K562 (cell line): ENCODE results near the gene EVI5. TPM values are rescaled to one million over a fixed set of nuclear protein-coding genes. Genes with fewer than 3 reads are reported as not detected.

ENCODE experiments used
- ADNP ChIP-seq: fragments of 200-800 bp; sonication (Bioruptor generic); IDR thresholded peaks from 2 replicates; pipeline ENCODE4 v1.6.1; 2016; ENCODE audit warnings: missing genetic modification characterization, missing compliant biosample characterization
- ARID3A ChIP-seq: IDR thresholded peaks from 2 replicates; pipeline ENCODE4 v1.6.1; 2012; ENCODE audit warnings: low read depth, low read length, improper control_type of control experiment, borderline replicate concordance
- CEBPG ChIP-seq, 3 experiments: fragments of 200-800 bp in 1 of 3; sonication (Bioruptor generic) in 1 of 3; sonication (generic) in 1 of 3; formaldehyde crosslinking in 1 of 3; IDR thresholded peaks in 2 of 3; conservative IDR thresholded peaks in 1 of 3; 2 replicates each; pipeline versions ENCODE4 v1.6.1 to v1.8.0; 2016 to 2022; ENCODE audit warnings: missing compliant biosample characterization in 2 of 3, missing genetic modification characterization in 2 of 3, mild to moderate bottlenecking in 1 of 3, missing genetic modification reagents in 1 of 3
- CUX1 ChIP-seq: fragments of 200-800 bp; sonication (Bioruptor generic); IDR thresholded peaks from 2 replicates; pipeline ENCODE4 v1.6.1; 2016; ENCODE audit warnings: missing genetic modification characterization, missing compliant biosample characterization
- DEAF1 ChIP-seq: fragments of 450-650 bp; formaldehyde crosslinking; IDR thresholded peaks from 2 replicates; pipeline ENCODE4 v1.4.0; 2020; ENCODE audit warnings: mild to moderate bottlenecking, moderate library complexity
- HIVEP1 ChIP-seq: fragments of 250-450 bp; sonication (Bioruptor Pico); IDR thresholded peaks from 2 replicates; pipeline ENCODE4 v1.4.0; 2020; ENCODE audit warnings: mild to moderate bottlenecking
- IRF2 ChIP-seq: sonication (generic); formaldehyde crosslinking; IDR thresholded peaks from 2 replicates; pipeline ENCODE4 v1.8.1; 2022; ENCODE audit warnings: mild to moderate bottlenecking, missing genetic modification reagents
- LCOR ChIP-seq: sonication (generic); formaldehyde crosslinking; IDR thresholded peaks from 2 replicates; pipeline ENCODE4 v1.8.0; 2022; ENCODE audit warnings: mild to moderate bottlenecking, missing genetic modification reagents
- MCM3 ChIP-seq: fragments of 450-650 bp; IDR thresholded peaks from 2 replicates; pipeline ENCODE4 v1.6.1; 2016
- MTA2 ChIP-seq: fragments of 450-650 bp; IDR thresholded peaks from 2 replicates; pipeline ENCODE4 v1.6.1; 2016; ENCODE audit warnings: low read depth
- NBN ChIP-seq: fragments of 450-650 bp; IDR thresholded peaks from 2 replicates; pipeline ENCODE4 v1.6.1; 2016; ENCODE audit warnings: low read depth, mild to moderate bottlenecking
- RNF219 ChIP-seq: fragments of 250-450 bp; sonication (Bioruptor Pico); IDR thresholded peaks from 2 replicates; pipeline ENCODE4 v1.5.0; 2022; ENCODE audit warnings: mild to moderate bottlenecking
- SRSF9 ChIP-seq: fragments of 200-400 bp; formaldehyde crosslinking; IDR thresholded peaks from 2 replicates; pipeline ENCODE4 v1.6.1; 2017; ENCODE audit warnings: low read depth, low read length, borderline replicate concordance
- ZEB2 ChIP-seq: fragments of 450-650 bp; IDR thresholded peaks from 2 replicates; pipeline ENCODE4 v1.6.1; 2016
- ZNF175 ChIP-seq: fragments of 200-800 bp; sonication (Bioruptor generic); IDR thresholded peaks from 2 replicates; pipeline ENCODE4 v1.6.1; 2016; ENCODE audit warnings: low read depth, mild to moderate bottlenecking, missing genetic modification characterization, missing compliant biosample characterization
- ZNF3 ChIP-seq: fragments of 250-450 bp; sonication (Bioruptor Pico); IDR thresholded peaks from 2 replicates; pipeline ENCODE4 v1.5.0; 2021; ENCODE audit warnings: mild to moderate bottlenecking, moderate library complexity
- ZNF436 ChIP-seq: fragments of 250-450, 450-650 bp; sonication (Bioruptor Pico); formaldehyde crosslinking; IDR thresholded peaks from 2 replicates; pipeline ENCODE4 v1.7.0; 2020; ENCODE audit warnings: mild to moderate bottlenecking
- ZNF785 ChIP-seq: fragments of 250-450 bp; sonication (Bioruptor Pico); IDR thresholded peaks from 2 replicates; pipeline ENCODE4 v1.4.0; 2020; ENCODE audit warnings: mild to moderate bottlenecking
- polyA plus RNA-seq, 8 experiments: library from polyadenylated mRNA; depleted of rRNA in 4 of 8; stranded (reverse) in 5 of 8; unstranded in 3 of 8; fragments of >200 nt; fragmentation: Nextera tagmentation in 2 of 8; fragmentation: Illumina TruSeq in 1 of 8; extraction: Ambion mirVana in 2 of 8; extraction: Trizol in 1 of 8; gene quantifications; 2 replicates each; pipeline versions ENCODE4 v1.2.1 to v1.2.3, GENCODE V29; 2011 to 2014; ENCODE audit warnings: inconsistent platforms in 1 of 8, missing spikeins in 1 of 8
- total RNA-seq, 7 experiments: library from RNA; depleted of rRNA in 6 of 7; stranded (reverse); fragments of >200 nt in 6 of 7; fragmentation: Illumina TruSeq in 2 of 7; extraction: Trizol in 2 of 7; gene quantifications; 2 replicates each; pipeline versions ENCODE4 v1.2.1 to v1.2.3, GENCODE V29; 2011 to 2021; ENCODE audit warnings: low replicate concordance in 1 of 7

The EVI5 gene
- total and polyA plus RNA-seq, 9 of the 15 experiments (the other 6 are each of a cell fraction or from before 2014, with no cell fraction given), result 1.7 to 50.1 (median 13.7) TPM

DNA sequence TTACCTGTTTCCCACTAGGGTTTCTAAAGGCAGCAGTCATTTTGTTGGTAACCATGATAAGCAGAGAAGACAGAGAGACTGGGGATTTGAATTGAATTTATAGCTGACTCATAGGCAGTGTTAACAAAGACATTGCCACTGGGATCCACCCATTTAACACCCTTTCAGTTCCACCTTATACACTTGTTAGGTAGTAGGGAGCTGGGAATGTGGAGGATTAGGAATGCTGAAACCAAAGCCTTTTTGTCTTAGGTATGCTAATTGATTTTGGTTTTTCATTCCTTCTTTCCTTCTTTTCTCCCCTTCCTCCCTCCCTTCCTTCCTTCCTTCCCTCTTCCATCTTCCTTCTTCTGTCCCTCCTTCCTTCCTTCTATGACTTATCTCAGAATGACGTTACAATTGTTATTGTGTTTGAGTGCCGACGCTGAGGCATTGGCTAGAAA lies 7.5 kb upstream of the EVI5 start (continued):
- TF ChIP-seq CEBPG (CRISPR knock-in tag; IDR thresholded peaks at IDR 0.05) (no peak), CEBPG (tag; conservative IDR thresholded peaks at IDR 0.05 in 1 of 2, IDR thresholded peaks at IDR 0.05 in 1 of 2) (no peak), MTA2 (peak; percentile 61), ZEB2 (0 out of 2 replicates have a peak, but pooled peaks have one; percentile 14), ZNF436 (CRISPR knock-in tag) (no peak), ZNF175 (CRISPR knock-in tag) (0 out of 2 replicates have a peak, but pooled peaks have one; percentile 25), CUX1 (no peak), NBN (peak; percentile 78; the same call in 1 of the 2 replicates), IRF2 (CRISPR knock-in tag) (no peak), ZNF3 (no peak), ZNF785 (CRISPR knock-in tag) (no peak), LCOR (no peak), RNF219 (CRISPR knock-in tag) (no peak), ADNP (tag) (0 out of 2 replicates have a peak, but pooled peaks have one; percentile 44), DEAF1 (CRISPR knock-in tag) (no peak), MCM3 (no peak), ARID3A (peak; percentile 93), SRSF9 (no peak), HIVEP1 (CRISPR knock-in tag) (no peak)
